ENCODE measurements around the gene ANO10.

Gene ANO10

GRCh38 chr3:43448098-43448497 lies 173.7 kb downstream of the ANO10 start:
- H3K4me2 ChIP-seq (ENCODE audit: low read length): no peak overlapping the region
- no peaks in the 10 kb centered on the region for H4K20me1 ChIP-seq (ENCODE audit: insufficient read depth, low read length)
- H3K27ac ChIP-seq (ENCODE audit: low read depth, low read length, poor library complexity, severe bottlenecking): no peak overlapping the region
- no peaks in the 10 kb centered on the region for H3K27me3 ChIP-seq (ENCODE audit: insufficient read depth, low read length)
- no peaks in the 10 kb centered on the region for H3K36me3 ChIP-seq (ENCODE audit: insufficient read depth, low read length)
- no peaks in the 10 kb centered on the region for H3K9me3 ChIP-seq (ENCODE audit: low read length)
- no peaks in the 10 kb centered on the region for H3K4me1 ChIP-seq (ENCODE audit: insufficient read depth, low read length, severe bottlenecking)
- TF ChIP-seq EZH2 (IDR thresholded peaks at IDR 0.05; ENCODE audit: borderline replicate concordance, low read length): no peak
- no peak for TF ChIP-seq CTCF (IDR thresholded peaks at IDR 0.05; ENCODE audit: low read length)
- H3K4me3 ChIP-seq (ENCODE audit: low read depth, low read length, poor library complexity, severe bottlenecking): no peak overlapping the region
- H3K79me2 ChIP-seq (ENCODE audit: insufficient read depth, low read length): no peaks in the 10 kb centered on the region
- H3K9me2 ChIP-seq (ENCODE audit: low read depth, low read length): no peaks in the 10 kb centered on the region
- no peak overlapping the region for H3K9ac ChIP-seq (ENCODE audit: low read length)
- no peaks in the 10 kb centered on the region for H3F3A ChIP-seq (ENCODE audit: insufficient read depth, low read length)
- H2AFZ ChIP-seq (ENCODE audit: low read length): no peak overlapping the region

- Histone ChIP-seq H3K27ac (ENCODE audit: low read depth, low read length, poor library complexity, severe bottlenecking) (no peak overlapping the region), H3K9me2 (ENCODE audit: low read depth, low read length) (no peaks in the 10 kb centered on the region), H2AFZ (ENCODE audit: low read length) (no peak overlapping the region), H3K9me3 (ENCODE audit: low read length) (no peaks in the 10 kb centered on the region), H3K4me2 (ENCODE audit: low read length) (no peak overlapping the region), H3K4me1 (ENCODE audit: insufficient read depth, low read length, severe bottlenecking) (no peaks in the 10 kb centered on the region), H3K36me3 (ENCODE audit: insufficient read depth, low read length) (no peaks in the 10 kb centered on the region), H4K20me1 (ENCODE audit: insufficient read depth, low read length) (no peaks in the 10 kb centered on the region), H3F3A (ENCODE audit: insufficient read depth, low read length) (no peaks in the 10 kb centered on the region), H3K4me3 (ENCODE audit: low read depth, low read length, poor library complexity, severe bottlenecking) (no peak overlapping the region), H3K9ac (ENCODE audit: low read length) (no peak overlapping the region), H3K27me3 (ENCODE audit: insufficient read depth, low read length) (no peaks in the 10 kb centered on the region), H3K79me2 (ENCODE audit: insufficient read depth, low read length) (no peaks in the 10 kb centered on the region)
- TF ChIP-seq CTCF (IDR thresholded peaks at IDR 0.05; ENCODE audit: low read length) (no peak), EZH2 (IDR thresholded peaks at IDR 0.05; ENCODE audit: borderline replicate concordance, low read length) (no peak)
Measured at GRCh38 chr3:43445820-43446219, 176.0 kb downstream of the ANO10 start.

- H3K9ac ChIP-seq (ENCODE audit: low read length): no peak overlapping the region
- no peak overlapping the region for H3K27ac ChIP-seq (ENCODE audit: low read depth, low read length, poor library complexity, severe bottlenecking)
- H3K4me1 ChIP-seq (ENCODE audit: insufficient read depth, low read length, severe bottlenecking): no peaks in the 10 kb centered on the region
- no peaks in the 10 kb centered on the region for H3K9me2 ChIP-seq (ENCODE audit: low read depth, low read length)
- no peak overlapping the region for H3K4me2 ChIP-seq (ENCODE audit: low read length)
- TF ChIP-seq EZH2 (IDR thresholded peaks at IDR 0.05; ENCODE audit: borderline replicate concordance, low read length) (no peak), CTCF (IDR thresholded peaks at IDR 0.05; ENCODE audit: low read length) (no peak)
- no peaks in the 10 kb centered on the region for H3K79me2 ChIP-seq (ENCODE audit: insufficient read depth, low read length)
- no peaks in the 10 kb centered on the region for H3K9me3 ChIP-seq (ENCODE audit: low read length)
- H2AFZ ChIP-seq (ENCODE audit: low read length): no peak overlapping the region
- no peaks in the 10 kb centered on the region for H4K20me1 ChIP-seq (ENCODE audit: insufficient read depth, low read length)
- no peaks in the 10 kb centered on the region for H3K36me3 ChIP-seq (ENCODE audit: insufficient read depth, low read length)
- no peak overlapping the region for H3K4me3 ChIP-seq (ENCODE audit: low read depth, low read length, poor library complexity, severe bottlenecking)
- no peaks in the 10 kb centered on the region for H3K27me3 ChIP-seq (ENCODE audit: insufficient read depth, low read length)
- H3F3A ChIP-seq (ENCODE audit: insufficient read depth, low read length): no peaks in the 10 kb centered on the region
Measured at GRCh38 chr3:43442872-43443395, 178.9 kb downstream of the ANO10 start.

All from OCI-LY1 (cell line).